ENCODE data around the gene CCZ1B. TPM values are rescaled to one million over a fixed set of nuclear protein-coding genes. Genes with fewer than 3 reads are reported as not detected.
"Not testable (repeated sequence)": the region's sequence is repeated elsewhere in the genome, so short reads cannot be mapped to it uniquely, and the experiment has no call there.

Gene CCZ1B
- total RNA-seq, 1 experiment from 2014 or later: 54.5 TPM

GRCh38 chr7:6854747-6855562 is 28.9 kb upstream of the CCZ1B start:
- H3K9me2 ChIP-seq (ENCODE audit: insufficient read depth); H3K36me3 ChIP-seq (ENCODE audit: control insufficient read depth in 1 of 2, insufficient read depth in 2 of 2, low read length in 2 of 2); RAD21 ChIA-PET (ENCODE audit: low non-redundant PET in 1 of 2, low total read pairs in 2 of 2, uncharacterized antibody in 2 of 2, unreplicated experiment in 2 of 2); H2AFZ ChIP-seq (ENCODE audit: low read depth, low read length, poor library complexity, severe bottlenecking); DNase-seq (ENCODE audit: low read depth, low spot score); H4K20me1 ChIP-seq (ENCODE audit: insufficient read depth); POLR2A ChIA-PET; H3K79me2 ChIP-seq (ENCODE audit: insufficient read depth, low read length); H3K27me3 ChIP-seq (ENCODE audit: insufficient read depth, low read length); CTCF ChIA-PET; H3K4me1 ChIP-seq (ENCODE audit: control insufficient read depth in 1 of 2, insufficient read depth in 2 of 2, low read length in 2 of 2); H3K9me3 ChIP-seq (ENCODE audit: control insufficient read depth in 1 of 2, insufficient read depth in 1 of 2, low read depth in 1 of 2, low read length in 2 of 2): not testable (repeated sequence)
- intact Hi-C loops (cut with micrococcal nuclease): loop anchor here (5.0 to 10.0 kb wide), 2 partner anchors 128 to 270 kb away; no protein-coding TSS in a partner anchor
- peak; percentile 67; the same call in 1 of the 2 replicates for ATAC-seq
- TF ChIP-seq POLR2AphosphoS5 (IDR thresholded peaks at IDR 0.05; ENCODE audit: low read depth, low read length): peak; percentile 37; the same call in 1 of the 2 replicates
- Histone ChIP-seq H3K4me3 (replicated peaks in 1 of 2; ENCODE audit: low read depth in 1 of 2, low read length in 2 of 2) (peak overlapping the region; percentile 47 to 61), H3K9ac (ENCODE audit: low read length) (peak overlapping the region; percentile 61), H3K4me2 (ENCODE audit: low read length) (peak overlapping the region; percentile 73), H3K27ac (ENCODE audit: low read depth, low read length) (peak overlapping the region; percentile 62)
- TSS peak; percentile 79 for BruUV-seq (replicated peaks)

- RAD21 ChIA-PET (ENCODE audit: low non-redundant PET in 1 of 2, low total read pairs in 2 of 2, uncharacterized antibody in 2 of 2, unreplicated experiment in 2 of 2); CTCF ChIA-PET; BruUV-seq (replicated peaks); POLR2A ChIA-PET; H3K9me3 ChIP-seq (ENCODE audit: control insufficient read depth in 1 of 2, insufficient read depth in 1 of 2, low read depth in 1 of 2, low read length in 2 of 2); ATAC-seq; H3K4me1 ChIP-seq (ENCODE audit: control insufficient read depth in 1 of 2, insufficient read depth in 2 of 2, low read length in 2 of 2); H4K20me1 ChIP-seq (ENCODE audit: insufficient read depth); H3K4me2 ChIP-seq (ENCODE audit: low read length); H2AFZ ChIP-seq (ENCODE audit: low read depth, low read length, poor library complexity, severe bottlenecking); H3K4me3 ChIP-seq (replicated peaks in 1 of 2; ENCODE audit: low read depth in 1 of 2, low read length in 2 of 2); H3K9ac ChIP-seq (ENCODE audit: low read length); H3K36me3 ChIP-seq (ENCODE audit: control insufficient read depth in 1 of 2, insufficient read depth in 2 of 2, low read length in 2 of 2); DNase-seq (ENCODE audit: low read depth, low spot score); H3K9me2 ChIP-seq (ENCODE audit: insufficient read depth); H3K79me2 ChIP-seq (ENCODE audit: insufficient read depth, low read length); H3K27ac ChIP-seq (ENCODE audit: low read depth, low read length); H3K27me3 ChIP-seq (ENCODE audit: insufficient read depth, low read length): not testable (repeated sequence)
- intact Hi-C loops (cut with micrococcal nuclease): loop anchor here (10.0 kb wide), 1 partner anchor 269 kb away; no protein-coding TSS in a partner anchor
Measured at GRCh38 chr7:6853681-6854080, 27.6 kb upstream of the CCZ1B start.

DNA sequence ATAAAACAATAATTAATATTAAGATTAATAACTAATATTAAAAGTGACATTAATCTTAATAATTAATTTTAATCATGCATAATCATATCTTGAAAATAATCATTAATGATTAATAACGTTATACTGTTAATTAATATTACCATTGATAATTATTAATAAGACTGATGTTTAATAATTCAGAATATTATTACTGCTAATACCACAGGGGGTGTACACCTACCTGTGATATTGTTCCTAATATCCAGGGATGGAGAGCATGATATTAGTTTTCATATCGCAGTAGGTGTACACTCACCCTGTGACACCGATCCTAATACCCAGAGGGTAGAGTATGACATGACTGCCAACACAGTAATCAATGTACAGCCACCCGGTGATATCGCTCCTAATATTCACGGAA is 23.1 kb upstream of the CCZ1B start:
- H3K9ac ChIP-seq (ENCODE audit: low read length); H4K20me1 ChIP-seq (ENCODE audit: insufficient read depth); H3K79me2 ChIP-seq (ENCODE audit: insufficient read depth, low read length); H3K4me2 ChIP-seq (ENCODE audit: low read length); intact Hi-C loops (cut with micrococcal nuclease); RAD21 ChIA-PET (ENCODE audit: low non-redundant PET in 1 of 2, low total read pairs in 2 of 2, uncharacterized antibody in 2 of 2, unreplicated experiment in 2 of 2); H3K36me3 ChIP-seq (ENCODE audit: control insufficient read depth in 1 of 2, insufficient read depth in 2 of 2, low read length in 2 of 2); POLR2A ChIA-PET; H3K4me1 ChIP-seq (ENCODE audit: control insufficient read depth in 1 of 2, insufficient read depth in 2 of 2, low read length in 2 of 2); CTCF ChIA-PET; ATAC-seq; H3K9me2 ChIP-seq (ENCODE audit: insufficient read depth); H3K9me3 ChIP-seq (ENCODE audit: control insufficient read depth in 1 of 2, insufficient read depth in 1 of 2, low read depth in 1 of 2, low read length in 2 of 2); H3K27ac ChIP-seq (ENCODE audit: low read depth, low read length); H2AFZ ChIP-seq (ENCODE audit: low read depth, low read length, poor library complexity, severe bottlenecking); DNase-seq (ENCODE audit: low read depth, low spot score); BruUV-seq (replicated peaks); H3K27me3 ChIP-seq (ENCODE audit: insufficient read depth, low read length); H3K4me3 ChIP-seq (replicated peaks in 1 of 2; ENCODE audit: low read depth in 1 of 2, low read length in 2 of 2): not testable (repeated sequence)

- H4K20me1 ChIP-seq (ENCODE audit: insufficient read depth); H3K4me3 ChIP-seq (replicated peaks in 1 of 2; ENCODE audit: low read depth in 1 of 2, low read length in 2 of 2); H3K27me3 ChIP-seq (ENCODE audit: insufficient read depth, low read length); BruUV-seq (replicated peaks); H3K9me2 ChIP-seq (ENCODE audit: insufficient read depth); H3K9me3 ChIP-seq (ENCODE audit: control insufficient read depth in 1 of 2, insufficient read depth in 1 of 2, low read depth in 1 of 2, low read length in 2 of 2); H3K9ac ChIP-seq (ENCODE audit: low read length); RAD21 ChIA-PET (ENCODE audit: low non-redundant PET in 1 of 2, low total read pairs in 2 of 2, uncharacterized antibody in 2 of 2, unreplicated experiment in 2 of 2); intact Hi-C loops (cut with micrococcal nuclease); H3K4me2 ChIP-seq (ENCODE audit: low read length); H3K36me3 ChIP-seq (ENCODE audit: control insufficient read depth in 1 of 2, insufficient read depth in 2 of 2, low read length in 2 of 2); H3K27ac ChIP-seq (ENCODE audit: low read depth, low read length); DNase-seq (ENCODE audit: low read depth, low spot score); H3K4me1 ChIP-seq (ENCODE audit: control insufficient read depth in 1 of 2, insufficient read depth in 2 of 2, low read length in 2 of 2); POLR2A ChIA-PET; CTCF ChIA-PET; ATAC-seq; H3K79me2 ChIP-seq (ENCODE audit: insufficient read depth, low read length); H2AFZ ChIP-seq (ENCODE audit: low read depth, low read length, poor library complexity, severe bottlenecking): not testable (repeated sequence)
Measured at GRCh38 chr7:6847751-6848150, 21.7 kb upstream of the CCZ1B start.
